GM12892 (cell line): ENCODE results near the gene EXOC6B.

Source experiments
- POLR2A ChIP-seq: IDR thresholded peaks from 2 replicates; pipeline ENCODE4 v1.6.1; 2011; ENCODE audit warnings: low read depth, low read length, control low read depth
- TAF1 ChIP-seq: IDR thresholded peaks from 2 replicates; pipeline ENCODE4 v1.6.1; 2011; ENCODE audit warnings: low read depth, mild to moderate bottlenecking, control low read depth, low read length, borderline replicate concordance

DNA sequence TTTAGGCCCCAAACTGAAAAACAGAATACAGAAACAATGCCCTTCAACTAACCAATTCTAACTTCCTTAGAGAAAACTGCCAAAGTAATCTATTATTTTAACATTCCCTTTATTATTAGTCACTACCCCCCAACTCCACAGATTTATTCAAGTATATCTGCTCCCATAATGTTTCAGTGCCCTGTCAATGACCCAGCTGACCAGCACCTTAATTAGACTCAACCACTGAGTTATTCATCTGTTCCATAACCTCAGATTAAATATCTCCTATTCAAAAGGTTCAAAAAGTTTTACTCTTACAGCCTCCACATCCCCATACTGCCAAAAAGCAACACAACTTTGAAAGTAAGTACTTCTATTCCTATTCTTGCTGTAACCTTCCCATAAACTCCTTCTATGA, 202.4 kb downstream of the EXOC6B start:
- TF ChIP-seq TAF1 = no peak
- TF ChIP-seq POLR2A = no peak
